PFSK-1 (cell line): ENCODE results near the gene BCKDHB.

Experiments used
- FOXP2 ChIP-seq: optimal IDR thresholded peaks from 2 replicates; pipeline ENCODE3; 2011; ENCODE audit warnings: borderline replicate concordance, control low read depth, inconsistent platforms; ENCODE audit not compliant: insufficient read depth; ENCODE audit errors: extremely low read length, extremely low read depth
- POLR2AphosphoS5 ChIP-seq: IDR thresholded peaks from 2 replicates; pipeline ENCODE4 v1.6.1; 2012; ENCODE audit warnings: low read depth, mild to moderate bottlenecking, control low read depth, low read length, moderate library complexity
- SIN3A ChIP-seq: IDR thresholded peaks from 2 replicates; pipeline ENCODE4 v1.6.1; 2012; ENCODE audit warnings: mild to moderate bottlenecking, low read length, moderate library complexity, borderline replicate concordance; ENCODE audit not compliant: insufficient read depth
- TAF1 ChIP-seq: IDR thresholded peaks from 2 replicates; pipeline ENCODE4 v1.6.1; 2012; ENCODE audit warnings: low read length, control low read depth, borderline replicate concordance; ENCODE audit not compliant: insufficient read depth
- TF ChIP-seq, protein P1 (sequence below), 2 experiments: IDR thresholded peaks; 2 replicates each; pipeline versions ENCODE4 v1.6.1 to v1.8.0; 2011 to 2012; ENCODE audit warnings: low read depth in 2 of 2, low read length in 2 of 2, control low read depth in 1 of 2, inconsistent platforms in 1 of 2, mild to moderate bottlenecking in 1 of 2, moderate library complexity in 1 of 2; ENCODE audit not compliant: insufficient read depth in 1 of 2

Gene BCKDHB

DNA sequence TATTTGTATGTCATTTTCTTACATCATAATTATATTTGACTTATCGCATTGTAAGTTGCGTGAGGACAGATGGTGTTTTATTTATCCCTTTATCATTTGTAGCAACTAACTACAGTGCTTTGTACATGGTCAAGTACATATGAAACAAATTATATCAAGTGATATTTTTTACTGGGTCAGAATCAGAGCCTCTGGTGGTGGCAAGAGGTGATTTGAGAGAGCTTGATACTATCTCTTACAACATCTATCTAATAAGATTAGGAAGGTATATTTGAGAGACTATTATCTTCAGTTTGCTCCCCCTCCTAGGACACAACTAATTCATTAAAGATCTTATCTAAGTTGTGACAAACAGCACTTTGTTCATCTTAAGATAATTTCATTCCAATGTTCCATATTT, 47.7 kb downstream of the BCKDHB start:
- TF ChIP-seq POLR2AphosphoS5 (no peak), FOXP2 (no peak), SIN3A (no peak), TAF1 (no peak)
- TF ChIP-seq, protein P1, sequence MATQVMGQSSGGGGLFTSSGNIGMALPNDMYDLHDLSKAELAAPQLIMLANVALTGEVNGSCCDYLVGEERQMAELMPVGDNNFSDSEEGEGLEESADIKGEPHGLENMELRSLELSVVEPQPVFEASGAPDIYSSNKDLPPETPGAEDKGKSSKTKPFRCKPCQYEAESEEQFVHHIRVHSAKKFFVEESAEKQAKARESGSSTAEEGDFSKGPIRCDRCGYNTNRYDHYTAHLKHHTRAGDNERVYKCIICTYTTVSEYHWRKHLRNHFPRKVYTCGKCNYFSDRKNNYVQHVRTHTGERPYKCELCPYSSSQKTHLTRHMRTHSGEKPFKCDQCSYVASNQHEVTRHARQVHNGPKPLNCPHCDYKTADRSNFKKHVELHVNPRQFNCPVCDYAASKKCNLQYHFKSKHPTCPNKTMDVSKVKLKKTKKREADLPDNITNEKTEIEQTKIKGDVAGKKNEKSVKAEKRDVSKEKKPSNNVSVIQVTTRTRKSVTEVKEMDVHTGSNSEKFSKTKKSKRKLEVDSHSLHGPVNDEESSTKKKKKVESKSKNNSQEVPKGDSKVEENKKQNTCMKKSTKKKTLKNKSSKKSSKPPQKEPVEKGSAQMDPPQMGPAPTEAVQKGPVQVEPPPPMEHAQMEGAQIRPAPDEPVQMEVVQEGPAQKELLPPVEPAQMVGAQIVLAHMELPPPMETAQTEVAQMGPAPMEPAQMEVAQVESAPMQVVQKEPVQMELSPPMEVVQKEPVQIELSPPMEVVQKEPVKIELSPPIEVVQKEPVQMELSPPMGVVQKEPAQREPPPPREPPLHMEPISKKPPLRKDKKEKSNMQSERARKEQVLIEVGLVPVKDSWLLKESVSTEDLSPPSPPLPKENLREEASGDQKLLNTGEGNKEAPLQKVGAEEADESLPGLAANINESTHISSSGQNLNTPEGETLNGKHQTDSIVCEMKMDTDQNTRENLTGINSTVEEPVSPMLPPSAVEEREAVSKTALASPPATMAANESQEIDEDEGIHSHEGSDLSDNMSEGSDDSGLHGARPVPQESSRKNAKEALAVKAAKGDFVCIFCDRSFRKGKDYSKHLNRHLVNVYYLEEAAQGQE (IDR thresholded peaks at IDR 0.05; ENCODE audit: insufficient read depth in 1 of 2, low read depth in 2 of 2, low read length in 2 of 2) = no peak

DNA sequence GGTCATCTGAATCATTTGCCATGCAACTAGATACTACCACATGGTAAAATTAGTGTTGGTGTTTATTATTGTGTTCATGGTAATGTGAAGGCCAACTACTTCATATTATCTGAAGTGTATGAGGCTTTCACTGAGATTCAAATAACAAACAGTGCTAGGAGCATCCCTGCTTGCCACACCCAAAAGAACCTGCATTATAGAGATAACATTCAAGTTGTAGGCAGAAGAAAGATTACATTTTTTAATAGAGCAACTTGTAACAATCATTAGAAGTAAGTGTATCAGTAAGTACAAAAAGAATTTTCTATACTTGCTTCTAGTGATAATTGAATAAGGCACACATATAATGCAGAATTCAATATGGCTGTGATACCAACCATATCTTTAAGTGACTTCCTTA, 49.8 kb downstream of the BCKDHB start:
- TF ChIP-seq SIN3A (no peak), POLR2AphosphoS5 (no peak), TAF1 (no peak)

DNA sequence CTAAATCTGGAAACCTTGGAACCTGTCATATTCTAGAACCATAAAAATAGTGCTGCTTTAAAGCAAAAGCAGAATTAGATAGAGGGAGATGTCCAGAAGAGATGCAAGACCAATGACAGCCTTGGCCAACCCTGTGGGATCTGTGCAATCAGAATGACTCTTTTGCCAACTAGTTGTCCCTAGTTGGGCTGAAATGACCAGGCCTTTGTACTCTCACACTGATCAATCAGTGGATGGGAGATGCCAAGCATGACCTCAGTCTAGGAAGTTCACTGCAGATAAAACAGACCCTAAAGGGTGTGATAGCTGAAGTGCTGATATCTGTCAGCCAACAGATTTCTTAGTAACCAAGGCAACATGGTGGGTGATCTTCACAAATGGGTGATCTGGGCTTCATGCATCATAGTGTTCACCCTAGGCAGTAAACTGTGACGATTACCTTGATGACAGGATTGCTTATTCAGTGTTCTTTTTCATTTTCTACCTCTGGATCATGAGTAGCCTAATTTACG, 52.1 kb downstream of the BCKDHB start:
- no peak for TF ChIP-seq POLR2AphosphoS5
- TF ChIP-seq, protein P1 (IDR thresholded peaks at IDR 0.05; ENCODE audit: insufficient read depth in 1 of 2, low read depth in 2 of 2, low read length in 2 of 2) = no peak
- no peak for TF ChIP-seq FOXP2
- TF ChIP-seq TAF1 = no peak
- TF ChIP-seq SIN3A = no peak

DNA sequence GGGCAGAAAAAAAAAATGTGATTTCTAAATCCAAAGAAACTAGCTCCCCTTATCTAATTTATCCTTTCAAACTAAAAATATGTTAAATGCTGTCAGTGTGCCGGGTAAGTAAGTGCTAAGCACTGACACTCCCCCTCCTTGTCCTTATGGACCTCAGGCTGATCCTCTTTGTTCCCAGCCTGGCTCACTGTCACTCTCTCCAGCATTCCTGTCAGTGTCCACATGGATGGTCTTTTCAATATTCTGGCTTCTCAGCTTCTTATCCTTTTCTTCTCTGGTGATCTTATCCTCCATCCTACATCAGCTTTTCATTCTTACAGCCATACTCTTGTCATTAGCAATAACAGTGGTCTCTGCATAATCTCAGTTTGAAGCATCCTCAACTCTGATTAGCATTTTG, 55.0 kb downstream of the BCKDHB start:
- no peak for TF ChIP-seq TAF1
- no peak for TF ChIP-seq POLR2AphosphoS5
- TF ChIP-seq FOXP2 = no peak
- no peak for TF ChIP-seq SIN3A
- TF ChIP-seq, protein P1 (IDR thresholded peaks at IDR 0.05; ENCODE audit: insufficient read depth in 1 of 2, low read depth in 2 of 2, low read length in 2 of 2) = no peak

DNA sequence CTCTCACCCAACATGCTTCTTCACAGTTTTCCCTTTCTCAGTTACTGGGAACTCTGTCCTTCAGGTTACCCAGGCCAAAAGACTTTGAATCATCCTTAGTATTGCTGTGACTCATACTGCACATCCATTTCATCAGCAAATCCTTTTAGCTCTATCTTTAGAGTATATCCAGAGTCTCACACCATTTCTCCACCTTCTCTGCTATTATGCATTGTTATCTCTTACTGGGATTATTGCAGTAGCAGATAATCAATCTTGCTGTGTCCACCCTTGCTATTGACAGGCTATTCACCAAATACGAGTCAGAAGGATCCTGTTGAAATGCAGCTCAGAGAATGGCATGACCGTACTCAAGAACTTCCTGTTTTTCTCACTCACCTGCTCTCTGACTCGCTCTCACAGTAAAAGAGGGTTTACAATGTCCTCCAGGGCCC, 57.3 kb downstream of the BCKDHB start:
- no peak for TF ChIP-seq SIN3A
- no peak for TF ChIP-seq TAF1
- TF ChIP-seq, protein P1 (IDR thresholded peaks at IDR 0.05; ENCODE audit: insufficient read depth in 1 of 2, low read depth in 2 of 2, low read length in 2 of 2) = no peak
- no peak for TF ChIP-seq POLR2AphosphoS5
- no peak for TF ChIP-seq FOXP2
